ENCODE measurements around the gene LARP6.
"Not testable (repeated sequence)": the region's sequence is repeated elsewhere in the genome, so short reads cannot be mapped to it uniquely, and the experiment has no call there.

LARP6 gene

DNA sequence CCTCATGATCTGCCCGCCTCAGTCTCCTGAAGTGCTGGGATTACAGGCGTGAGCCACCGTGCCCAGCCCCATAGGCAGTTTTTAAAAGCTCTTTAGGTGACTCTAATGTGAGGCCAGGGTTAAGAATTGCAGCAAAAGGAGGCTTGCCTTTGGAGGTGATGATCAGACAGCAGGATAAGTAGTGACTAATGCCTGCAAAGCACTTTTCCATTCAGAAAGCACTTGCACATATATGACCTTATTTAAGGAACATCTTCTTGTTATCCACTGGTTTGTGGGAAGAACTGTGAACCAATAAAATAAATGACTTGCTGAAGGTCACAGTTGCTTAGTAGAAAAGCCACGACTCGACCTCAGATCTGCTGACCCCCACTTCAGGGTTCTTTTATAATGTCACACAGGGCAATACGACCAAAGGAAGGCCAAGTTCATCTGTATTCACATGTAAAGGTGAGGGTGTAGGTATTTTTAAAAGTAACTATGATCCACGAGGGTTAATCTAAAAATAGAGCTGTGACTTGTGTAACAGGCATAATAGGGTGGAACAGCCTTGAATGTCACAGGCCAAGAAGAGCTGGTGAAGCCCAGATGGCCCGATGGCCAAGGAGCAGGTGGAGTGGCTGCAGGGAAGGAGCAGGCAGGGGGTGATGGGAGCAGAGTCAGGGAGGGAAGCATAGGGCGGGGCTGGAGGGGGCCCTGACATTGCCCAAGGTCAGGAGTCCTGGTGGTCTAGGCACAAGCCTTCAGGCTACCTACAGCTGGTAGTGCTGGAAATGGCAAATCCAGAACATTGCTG, 24.4 kb downstream of the LARP6 start:
- no peak for DNase-seq

DNA sequence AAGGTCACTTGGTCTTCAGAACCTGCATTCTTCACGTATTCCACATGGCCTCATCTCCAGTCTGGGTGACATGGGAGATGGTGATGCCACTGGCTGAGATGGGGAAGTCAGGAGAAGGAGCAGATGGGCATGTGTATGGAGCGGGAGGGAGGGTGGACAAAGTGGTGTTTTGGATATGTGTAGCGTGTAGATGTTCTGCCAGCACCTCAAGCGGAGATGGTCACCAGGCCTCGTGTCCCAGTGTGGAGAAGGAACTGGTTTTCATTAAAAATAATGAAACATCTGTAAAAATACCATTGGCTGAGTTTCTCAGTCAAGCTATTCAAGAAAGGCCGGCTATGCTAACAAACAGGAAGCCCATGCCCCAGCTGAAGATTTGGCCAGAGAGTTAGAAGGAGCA, 26.2 kb downstream of the LARP6 start:
- DNase-seq = no peak

DNA sequence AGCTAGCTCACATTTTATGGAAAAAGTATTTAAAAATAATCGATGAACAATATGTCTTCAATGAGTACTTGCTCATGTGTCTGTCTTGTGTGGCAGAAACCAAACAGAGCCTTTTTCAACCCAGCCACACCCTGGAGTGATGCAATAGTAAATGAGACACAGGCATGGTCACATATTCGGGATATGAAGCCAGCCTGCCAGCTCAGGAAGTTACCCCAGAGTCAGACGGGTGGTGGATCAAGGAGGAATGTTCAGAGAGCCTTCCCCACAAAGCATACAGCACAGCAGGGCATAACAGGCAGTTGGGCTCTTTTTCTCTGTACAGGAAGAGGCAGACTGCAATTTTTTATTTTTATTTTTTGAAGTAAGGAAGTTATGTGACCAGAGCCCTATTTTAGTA, 27.3 kb downstream of the LARP6 start:
- no peak for DNase-seq

DNA sequence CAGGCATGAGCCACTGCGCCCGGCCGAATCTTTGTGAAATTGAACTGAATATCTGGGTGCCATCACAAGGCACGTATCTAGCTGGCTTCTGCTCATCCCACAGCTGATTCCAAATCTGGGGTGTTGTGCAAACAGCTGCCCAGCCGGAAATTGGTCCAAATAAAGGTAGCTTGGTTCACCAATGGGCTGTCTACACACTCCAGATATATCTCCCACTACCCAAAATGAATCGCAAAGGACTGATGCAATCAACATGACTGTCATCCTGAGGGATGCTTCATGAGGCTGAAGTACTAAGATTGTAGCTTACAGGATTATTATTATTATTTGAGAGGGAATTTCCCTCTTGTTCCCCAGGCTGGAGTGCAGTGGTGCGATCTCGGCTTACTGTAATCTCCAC, 28.1 kb downstream of the LARP6 start:
- DNase-seq = no peak

DNA sequence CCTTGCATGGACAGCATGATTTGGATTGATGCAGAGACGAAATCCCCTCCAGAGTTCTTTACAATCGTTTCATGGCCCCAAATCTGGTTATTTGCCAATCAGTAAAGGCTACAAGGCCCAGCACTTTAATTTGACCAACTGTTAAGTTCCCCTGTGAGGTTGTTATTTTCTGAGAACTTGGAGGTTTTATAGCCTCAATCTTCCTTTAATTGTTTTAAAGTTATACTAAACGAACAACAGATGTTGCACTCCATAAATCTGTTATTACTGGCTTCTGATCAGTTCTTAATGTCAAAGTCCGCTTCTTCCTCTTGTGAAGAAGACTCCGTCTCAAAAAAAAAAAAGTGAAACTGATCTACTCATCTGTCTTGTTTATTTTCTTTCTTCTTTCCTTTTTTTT, 30.8 kb downstream of the LARP6 start:
- DNase-seq = no peak

DNA sequence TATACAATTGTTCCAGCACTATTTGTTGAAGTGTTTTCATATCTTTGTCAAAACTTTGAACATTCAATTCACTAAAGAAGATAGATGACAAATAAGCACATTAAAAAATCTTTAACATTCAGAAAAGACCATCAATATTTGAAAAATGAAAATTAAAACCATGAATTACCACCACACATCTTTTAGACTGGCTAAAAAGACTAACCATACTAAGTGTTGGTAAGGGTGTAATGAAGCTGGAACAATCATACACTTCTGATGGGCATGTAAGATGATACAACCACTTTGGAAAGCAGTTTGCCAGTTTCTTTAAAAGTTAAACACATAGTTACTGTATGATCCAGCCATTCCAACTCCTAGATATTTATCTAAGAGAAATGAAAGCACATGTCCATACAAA, 33.7 kb downstream of the LARP6 start:
- no peak for DNase-seq

DNA sequence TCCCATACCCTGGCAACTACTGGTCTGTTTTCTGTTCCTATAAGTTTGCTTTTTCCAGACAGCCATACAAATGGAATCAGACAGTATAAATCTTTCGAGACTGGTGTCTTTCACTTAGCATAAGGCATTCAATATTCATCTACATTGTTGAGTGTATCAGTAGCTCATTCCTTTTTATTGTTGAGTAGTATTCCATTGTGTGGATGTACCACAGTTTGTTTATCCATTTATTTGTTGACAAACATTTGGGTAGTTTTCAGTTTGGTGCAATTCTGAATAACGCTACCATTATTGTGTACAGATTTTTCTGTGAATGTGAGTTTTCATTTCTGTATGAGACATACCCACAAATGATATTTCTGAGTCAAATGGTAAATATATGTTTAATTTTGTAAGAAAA, 35.4 kb downstream of the LARP6 start:
- DNase-seq = no peak

DNA sequence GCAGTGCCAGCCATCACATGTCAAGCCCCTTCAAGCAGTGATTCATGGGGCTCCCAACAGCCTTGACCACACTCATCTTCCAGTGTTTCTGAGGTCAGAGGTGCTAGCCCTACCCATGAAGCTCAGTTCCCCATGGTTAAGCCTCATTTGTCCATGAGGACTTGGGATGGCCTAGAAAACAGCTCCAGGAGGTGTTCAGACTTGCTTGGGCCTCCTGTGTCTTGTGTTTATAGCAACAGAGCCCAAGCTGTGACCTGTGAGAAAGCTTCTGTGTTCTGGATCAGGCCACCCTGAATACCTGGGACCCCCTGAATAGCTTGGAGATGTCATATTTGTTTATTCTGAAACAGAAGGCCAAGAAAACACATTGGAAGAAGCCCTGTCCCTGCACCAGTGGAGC, 36.7 kb downstream of the LARP6 start:
- no peak for DNase-seq

DNA sequence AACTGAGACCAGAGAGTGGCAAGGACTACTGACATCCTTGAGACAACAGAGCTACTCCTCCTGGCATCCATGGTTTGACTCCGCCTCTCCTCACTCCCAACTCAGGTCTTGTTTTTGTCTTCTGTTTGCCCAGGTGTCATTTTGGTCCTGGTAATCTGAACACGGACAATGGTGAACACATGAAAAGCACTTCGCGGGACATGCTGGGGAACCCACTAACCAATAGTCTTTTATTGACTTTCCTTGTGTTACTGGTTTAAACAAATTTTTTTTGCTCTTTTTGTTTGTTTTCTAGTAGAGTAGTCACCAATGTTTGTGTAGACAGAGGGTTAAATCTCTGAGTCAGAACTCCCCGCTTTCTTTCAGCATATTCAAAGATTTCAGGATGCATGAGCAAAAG, 38.4 kb downstream of the LARP6 start:
- no peak for DNase-seq

DNA sequence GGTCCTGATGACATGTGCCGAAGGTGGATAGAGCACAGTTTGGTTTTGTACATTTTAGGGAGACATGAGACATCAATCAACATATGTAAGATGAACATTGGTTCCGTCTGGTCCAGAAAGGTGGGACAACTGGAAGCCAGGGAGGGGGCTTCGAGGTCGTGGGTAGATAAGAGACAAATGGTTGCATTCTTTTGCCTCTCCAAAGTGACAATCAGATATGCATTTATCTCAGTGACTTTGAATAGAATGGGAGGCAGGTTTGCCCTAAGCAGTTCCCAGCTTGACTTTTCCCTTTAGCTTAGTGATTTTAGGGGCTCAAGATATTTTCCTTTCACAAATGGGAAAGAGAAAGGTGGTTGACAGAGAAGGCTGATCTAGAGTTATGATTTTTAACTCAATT, 38.9 kb downstream of the LARP6 start:
- not testable (repeated sequence) for DNase-seq

DNA sequence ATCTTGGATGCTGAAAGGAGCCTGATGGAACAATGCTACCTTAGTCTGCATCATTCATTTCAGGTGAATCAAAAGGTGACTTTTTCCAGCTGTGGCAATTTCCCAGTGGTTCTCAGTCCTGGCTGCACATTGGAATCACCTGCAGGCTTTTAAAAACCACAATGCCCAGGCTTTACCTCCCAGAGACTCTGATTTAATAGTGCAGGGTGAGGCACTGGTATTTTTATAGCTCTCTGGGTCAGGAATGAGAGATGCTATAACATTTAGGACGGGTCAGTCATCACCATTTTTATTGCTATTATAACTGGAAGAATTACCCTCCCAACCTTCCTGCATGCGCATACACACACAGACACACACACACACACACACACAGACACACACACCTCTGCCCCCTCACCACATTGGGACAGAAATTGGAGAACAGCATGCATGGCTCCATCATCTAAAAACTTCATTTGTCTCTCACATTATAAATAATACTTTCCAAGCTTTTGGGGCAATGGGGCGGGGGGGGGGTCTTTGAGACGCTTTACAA, 41.1 kb downstream of the LARP6 start:
- DNase-seq = no peak

DNA sequence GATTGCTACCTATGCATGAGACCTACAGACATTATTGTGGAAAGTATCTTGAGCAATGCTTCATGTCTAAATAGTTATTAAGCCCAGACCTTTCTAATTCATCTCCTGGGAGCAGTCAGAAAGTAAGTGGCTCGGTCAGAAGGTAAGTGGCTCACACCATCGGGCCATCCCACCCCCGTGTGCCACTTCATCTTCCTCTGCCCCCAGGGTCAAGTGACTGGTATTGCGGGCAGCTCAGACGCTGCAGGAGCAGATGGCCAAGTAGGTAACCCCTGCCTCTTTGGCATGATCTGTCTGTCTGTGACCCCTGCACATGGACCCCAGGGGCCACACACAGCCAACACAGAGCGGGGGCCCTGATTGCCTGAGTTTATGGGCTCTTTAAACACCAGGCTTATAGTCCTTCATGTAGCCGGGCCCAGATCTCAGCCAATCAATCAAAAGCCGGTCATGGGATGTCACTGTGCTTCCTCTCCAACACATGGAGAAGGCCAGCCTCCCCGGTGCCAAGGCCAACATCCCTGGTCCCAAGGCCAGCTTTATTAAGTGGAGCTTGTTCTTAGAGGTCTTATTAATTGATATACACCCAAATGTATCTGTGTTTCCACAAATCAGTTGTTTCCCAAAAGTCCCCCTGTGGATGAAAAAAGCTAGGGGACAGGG, 42.9 kb downstream of the LARP6 start:
- no peak for DNase-seq

DNA sequence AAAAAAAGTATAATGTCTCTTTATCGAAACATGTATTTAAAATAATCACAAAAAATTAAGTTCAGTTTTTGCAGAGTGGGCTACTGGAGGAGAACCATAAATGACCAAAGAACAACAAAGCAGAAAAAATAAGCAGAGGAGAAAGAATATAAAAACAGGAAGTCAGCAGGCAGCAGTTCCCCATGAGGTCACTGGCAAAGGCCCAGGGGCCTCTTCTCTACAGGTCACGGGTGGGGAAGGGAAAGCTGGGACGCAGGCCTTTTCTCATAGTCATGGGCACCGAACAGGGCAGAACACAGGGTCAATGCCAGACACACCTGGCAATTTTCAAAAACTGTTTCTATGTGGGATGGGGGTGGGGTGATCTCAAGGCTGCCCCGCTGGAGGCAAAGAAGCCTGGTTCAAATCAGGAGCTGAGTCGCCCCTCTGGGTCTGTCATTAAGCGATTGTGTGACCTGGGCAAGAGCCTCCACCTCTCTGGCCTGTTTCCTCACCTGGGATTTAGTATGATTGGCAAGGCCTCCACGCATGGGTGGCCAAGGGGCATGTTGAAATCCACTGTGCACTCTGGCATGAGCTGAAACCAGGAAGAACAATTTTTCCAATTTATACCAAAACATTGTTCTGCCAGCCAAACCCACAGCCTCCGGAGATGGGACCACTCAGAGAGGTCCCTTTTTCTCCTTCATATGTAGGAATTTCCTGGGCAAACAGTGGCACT, 46.8 kb downstream of the LARP6 start:
- no peak for DNase-seq

DNA sequence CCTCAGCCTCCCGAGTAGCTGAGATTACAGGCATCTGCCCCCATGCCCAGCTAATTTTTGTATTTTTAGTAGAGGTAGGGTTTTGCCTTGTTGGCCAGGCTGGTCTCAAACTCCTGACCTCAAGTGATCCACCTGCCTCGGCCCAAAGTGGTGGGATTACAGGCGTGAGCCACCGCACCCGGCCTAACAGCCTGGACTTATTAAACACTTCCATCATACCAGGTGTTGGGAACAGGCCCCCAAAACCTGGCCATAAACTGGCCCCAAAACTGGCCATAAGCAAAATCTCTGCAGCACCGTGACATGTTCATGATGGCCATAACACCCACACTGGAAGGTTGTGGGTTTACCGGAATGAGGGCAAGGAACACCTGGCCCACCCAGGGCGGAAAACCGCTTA, 49.6 kb downstream of the LARP6 start:
- DNase-seq = not testable (repeated sequence)

DNA sequence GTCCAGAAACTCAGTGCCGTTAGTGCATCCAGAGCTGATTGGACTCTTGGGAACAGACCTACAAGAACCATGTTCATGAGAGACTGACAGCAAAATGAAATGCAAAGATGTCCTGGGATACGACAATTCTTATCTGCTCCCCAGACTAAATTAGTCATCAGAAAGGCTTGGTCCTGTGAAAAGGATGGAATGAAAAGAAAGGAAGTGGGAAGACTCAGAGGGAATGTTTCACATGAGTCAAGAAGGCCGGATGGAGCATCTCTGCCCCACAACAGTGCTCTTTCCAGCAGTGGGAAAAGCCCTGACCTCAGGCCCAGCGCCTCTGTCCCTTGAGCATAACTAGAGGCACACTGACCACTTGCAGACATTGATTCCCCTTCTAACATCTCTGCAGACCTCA, 51.3 kb downstream of the LARP6 start:
- no peak for DNase-seq

DNA sequence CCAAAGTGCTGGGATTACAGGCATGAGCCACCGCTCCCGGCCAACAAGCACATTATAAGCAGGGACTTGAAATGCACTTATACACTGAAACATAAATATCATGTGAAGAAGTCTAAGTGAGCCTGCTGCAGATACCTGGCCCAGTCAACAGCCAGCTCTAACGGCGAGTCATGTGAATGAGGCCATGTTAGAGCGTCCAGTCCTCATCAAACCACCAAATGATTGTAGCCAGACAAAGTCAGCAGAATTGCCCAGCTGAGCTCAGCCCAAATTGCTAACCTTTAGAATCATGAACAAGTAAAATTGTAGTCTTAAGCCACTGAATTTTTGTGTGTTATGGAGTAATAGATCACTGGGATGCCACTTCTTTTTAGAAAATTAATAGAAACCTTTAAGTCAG, 52.8 kb downstream of the LARP6 start:
- no peak for DNase-seq

DNA sequence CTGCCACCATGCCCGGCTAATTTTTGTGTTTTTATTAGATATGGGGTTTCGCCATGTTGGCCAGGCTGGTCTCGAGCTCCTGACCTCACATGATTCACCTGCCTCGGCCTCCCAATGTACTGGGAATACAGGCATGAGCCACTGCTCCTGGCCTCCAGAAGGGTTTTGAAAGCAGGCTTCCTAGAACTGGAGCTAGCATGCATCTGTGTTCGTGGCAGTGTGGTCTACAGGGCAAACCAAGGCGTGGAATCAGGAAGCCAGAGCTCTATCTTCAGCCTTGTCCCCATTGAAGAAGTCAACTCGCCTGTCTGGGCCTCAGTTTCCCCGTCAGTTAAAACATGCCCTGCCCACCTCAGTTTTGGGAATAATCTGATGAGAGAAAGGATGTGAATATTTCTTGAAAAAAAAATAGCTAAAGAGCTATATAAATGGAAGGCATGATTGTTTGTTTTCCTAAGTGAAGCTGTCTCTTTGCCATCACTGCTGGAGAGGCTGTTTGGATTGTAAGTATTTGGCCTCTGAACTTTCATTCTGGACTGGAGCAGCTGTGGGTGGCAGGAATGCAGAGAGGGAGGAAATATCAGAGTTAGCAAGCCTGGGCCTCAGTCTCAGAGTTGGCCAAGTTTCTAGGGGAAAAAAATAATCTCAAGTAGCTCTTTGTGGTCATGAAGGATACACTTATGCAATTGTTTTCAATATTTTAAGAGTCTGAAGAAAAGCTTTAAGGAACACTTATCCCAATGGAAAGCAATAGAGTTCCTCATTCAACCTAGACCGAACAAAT, 54.1 kb downstream of the LARP6 start:
- no peak for DNase-seq

DNA sequence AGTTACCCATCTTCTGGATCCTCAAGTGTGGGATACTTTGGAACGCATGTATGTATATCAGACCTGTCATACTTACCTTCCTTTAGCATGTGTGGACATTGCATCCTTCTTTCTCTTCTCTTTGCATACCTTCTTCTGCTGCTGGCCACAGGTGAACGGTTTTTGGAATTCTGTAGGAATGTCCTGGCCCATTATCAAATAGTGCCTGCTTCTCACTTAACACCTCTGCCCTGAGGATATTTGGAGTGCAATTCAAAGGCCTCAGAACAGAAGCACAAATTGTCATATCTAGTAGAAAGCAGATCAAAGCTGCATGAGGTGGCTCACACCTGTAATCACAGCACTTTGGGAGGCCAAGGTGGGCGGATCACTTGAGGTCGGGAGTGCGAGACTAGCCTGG, 56.5 kb downstream of the LARP6 start:
- DNase-seq = no peak

DNA sequence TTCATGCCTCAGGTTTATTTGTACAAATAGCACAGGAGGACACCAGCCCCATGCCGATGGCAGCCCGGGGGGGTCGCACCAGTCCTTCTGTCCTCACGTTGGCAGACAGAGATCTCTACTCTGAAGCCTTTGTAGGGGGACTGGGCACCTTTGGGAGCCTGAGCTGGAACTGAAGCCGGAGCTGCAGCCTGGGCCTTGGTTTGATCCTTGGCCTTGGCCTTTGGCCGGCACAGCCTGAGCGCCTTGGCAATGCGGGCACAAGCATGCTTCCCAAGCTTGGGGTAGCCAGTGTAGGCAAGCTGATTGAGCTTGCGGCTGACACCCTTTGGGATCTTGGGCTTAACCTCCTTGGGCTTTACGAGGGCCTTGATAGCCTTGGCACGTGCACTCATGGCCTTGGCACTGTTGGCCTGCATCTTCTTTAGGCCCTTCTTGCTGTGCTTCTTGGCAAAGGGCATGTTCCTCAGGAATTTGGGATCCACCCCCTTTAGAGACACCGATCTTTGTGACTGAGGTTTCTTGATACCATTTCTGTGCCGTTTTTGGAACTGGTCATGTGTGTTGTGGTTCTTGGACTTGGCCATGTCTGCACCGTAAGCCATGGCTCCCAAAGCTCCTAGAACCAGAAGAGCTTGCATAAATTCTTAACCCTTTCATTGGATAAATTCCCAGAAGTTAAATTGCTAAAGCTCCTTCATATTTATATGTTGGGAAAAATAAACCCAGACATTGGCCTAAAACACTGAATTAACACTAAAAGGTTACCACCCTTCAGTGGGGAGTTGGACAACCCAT, 57.2 kb downstream of the LARP6 start:
- DNase-seq = no peak

DNA sequence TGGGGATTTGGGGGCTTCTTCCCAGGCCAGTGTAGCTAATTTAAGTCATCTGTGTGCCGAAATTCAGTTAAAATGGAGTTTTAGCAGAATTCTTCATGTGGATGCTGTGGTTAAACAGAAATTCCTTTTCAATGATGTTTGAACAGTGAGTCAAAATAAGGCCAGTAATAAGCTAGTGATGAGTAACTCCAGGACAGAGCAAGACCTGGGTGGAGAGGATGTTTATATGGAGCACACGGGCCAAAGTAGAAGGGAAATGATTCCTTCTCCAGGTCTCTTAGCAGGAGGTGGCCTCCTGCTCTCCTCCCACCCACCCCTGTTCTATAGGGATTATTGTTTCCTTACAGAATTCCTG, 58.7 kb downstream of the LARP6 start:
- no peak for DNase-seq

DNA sequence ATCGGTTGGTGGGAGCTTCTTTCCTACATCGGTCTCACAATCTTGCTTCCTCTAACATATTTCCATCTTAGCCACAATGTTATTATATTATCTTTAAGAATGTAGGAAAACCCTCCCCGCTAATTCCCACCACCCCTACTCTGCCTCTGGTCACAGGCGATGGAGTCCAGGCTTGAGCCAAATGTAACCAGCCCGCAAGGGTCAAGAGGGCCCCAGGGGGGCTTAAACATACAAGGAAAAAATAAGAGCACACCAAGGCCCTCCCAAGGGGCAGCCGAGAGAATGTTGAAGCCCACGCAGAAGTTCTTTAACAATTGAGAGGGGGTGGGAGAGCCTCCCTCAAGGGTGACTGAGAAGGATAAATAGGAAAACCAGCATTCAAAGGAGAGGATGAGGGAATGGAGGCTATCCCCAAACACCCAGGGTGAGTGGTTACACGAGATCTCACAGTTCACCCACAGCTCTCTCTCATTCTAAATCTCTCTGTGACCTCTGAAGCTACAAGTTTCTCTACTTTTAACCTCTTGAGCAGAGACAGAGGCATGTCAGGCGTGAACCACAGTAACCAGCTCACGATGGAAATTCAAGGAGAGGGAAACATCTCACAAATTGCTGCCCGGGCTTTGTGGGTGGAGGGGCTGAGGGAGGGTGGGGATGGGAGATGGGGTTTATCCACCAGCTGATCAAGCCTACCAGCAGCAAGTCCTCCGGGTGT, 59.2 kb downstream of the LARP6 start:
- no peak for DNase-seq

DNA sequence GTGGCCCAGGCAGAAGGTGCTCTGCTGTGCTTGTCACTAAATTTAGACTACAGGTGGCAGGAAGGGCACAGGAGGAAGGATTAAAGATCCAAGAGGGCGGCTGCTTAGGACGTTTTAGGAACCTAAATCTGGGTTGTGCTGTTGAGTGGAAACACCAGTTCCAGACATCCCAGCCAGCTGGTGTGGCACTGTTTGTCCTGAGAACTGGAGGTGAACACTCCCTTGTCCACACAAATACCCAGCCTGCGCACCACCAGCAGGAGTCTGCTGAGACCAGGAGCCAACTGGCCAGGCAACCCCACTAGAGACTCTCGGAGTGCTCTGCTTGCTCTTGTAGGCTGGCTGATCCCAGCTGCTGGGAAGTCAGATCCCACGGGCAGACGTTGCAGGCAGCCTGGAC, 60.3 kb downstream of the LARP6 start:
- DNase-seq = no peak

Data from activated naive CD4-positive, alpha-beta T cell treated with anti-CD3 and anti-CD28 coated beads, Interleukin-2, amount 50 U/mL, for 16 hours (primary cell).